Stimulated activated CD8-positive, alpha-beta memory T cell treated with anti-CD3 and anti-CD28 coated beads, Interleukin-15, amount 100 ng/mL, for 4 hours (primary cell): ENCODE results near the gene ZNF524.
A peak's percentile ranks its signal among the peaks of the same experiment; 100 is the strongest.
"Not testable (repeated sequence)": the region's sequence is repeated elsewhere in the genome, so short reads cannot be mapped to it uniquely, and the experiment has no call there.

ENCODE experiments used
- DNase-seq, 2 donors: peaks; one replicate each; pipeline ENCODE4 v3.0.0-alpha.2; 2020; ENCODE audit warnings: low read depth in 2 of 2

ZNF524 gene

GRCh38 chr19:55599842-55600661, at the start of gene ZNF524:
ZNF524 (plus strand) TSS chr19:55600288; CDS start chr19:55602113, 1,825 bp downstream.
- DNase-seq: peak; percentile 70 to 78

- no peak for DNase-seq
Observed at GRCh38 chr19:55550321-55550650, 49.8 kb upstream of the ZNF524 start.

- DNase-seq: no peak
Observed at GRCh38 chr19:55552206-55552605, 47.9 kb upstream of the ZNF524 start.

GRCh38 chr19:55552620-55553019, 47.5 kb upstream of the ZNF524 start:
- no peak for DNase-seq

- DNase-seq: no peak
Observed at GRCh38 chr19:55553217-55554182, 46.6 kb upstream of the ZNF524 start.

GRCh38 chr19:55554302-55554701, 45.8 kb upstream of the ZNF524 start:
- DNase-seq: no peak

- DNase-seq: no peak
Observed at GRCh38 chr19:55554741-55555152, 45.3 kb upstream of the ZNF524 start.

GRCh38 chr19:55559684-55560083, 40.4 kb upstream of the ZNF524 start:
- no peak for DNase-seq

GRCh38 chr19:55563261-55563690, 36.8 kb upstream of the ZNF524 start:
- no peak for DNase-seq

GRCh38 chr19:55566823-55567222, 33.3 kb upstream of the ZNF524 start:
- no peak for DNase-seq

GRCh38 chr19:55567708-55568328, 32.3 kb upstream of the ZNF524 start:
- no peak for DNase-seq

GRCh38 chr19:55569477-55569876, 30.6 kb upstream of the ZNF524 start:
- not testable (repeated sequence) for DNase-seq

- DNase-seq: not testable (repeated sequence)
Observed at GRCh38 chr19:55573929-55574328, 26.2 kb upstream of the ZNF524 start.

- no peak for DNase-seq
Observed at GRCh38 chr19:55576746-55577145, 23.3 kb upstream of the ZNF524 start.

- DNase-seq: no peak
Observed at GRCh38 chr19:55578031-55578760, 21.9 kb upstream of the ZNF524 start.

- DNase-seq: no peak
Observed at GRCh38 chr19:55578761-55579747, 21.0 kb upstream of the ZNF524 start.

- DNase-seq: no peak
Observed at GRCh38 chr19:55579766-55580621, 20.1 kb upstream of the ZNF524 start.

GRCh38 chr19:55580628-55581144, 19.4 kb upstream of the ZNF524 start, which contains the start of gene ZNF579:
ZNF579 (minus strand) TSS chr19:55580848; CDS start chr19:55579639, 1,209 bp downstream.
- DNase-seq: peak; percentile 48 to 53
